GM12878 (cell line): ENCODE data around the gene KIF21A. TPM values are rescaled to one million over a fixed set of nuclear protein-coding genes. Genes with fewer than 3 reads are reported as not detected.

Experiments used
- ATAC-seq: fragments of 200-7000 bp; cut with Tn5 transposase; 3 replicates; pipeline ENCODE4 v1.9.1; 2020; ENCODE audit warnings: mild to moderate bottlenecking, moderate library complexity
- BruUV-seq: library from RNA; stranded (reverse); fragments of 400-500 nt; replicated peaks from 2 replicates; lab custom pipeline; 2021; lab: Mats Ljungman, UMichigan
- CTCF ChIA-PET: fragments of 300-600 bp; sonication (Branson Sonifier 250); formaldehyde crosslinking; extraction: SDS; loops from one replicate; lab custom pipeline; 2021; ENCODE audit warnings: inconsistent platforms; lab: Yijun Ruan, JAX
- POLR2A ChIA-PET: fragments of 350-600 bp; formaldehyde crosslinking; extraction: SDS; loops from one replicate; lab custom pipeline; 2021; ENCODE audit warnings: inconsistent platforms; lab: Charles Lee
- RAD21 ChIA-PET: fragments of 300-600 bp; sonication (Branson Sonifier 250); formaldehyde crosslinking; loops from one replicate; lab custom pipeline; 2023; ENCODE audit warnings: antibody characterized with exemption; ENCODE audit not compliant: unreplicated experiment; lab: Charles Lee
- SMC1A ChIA-PET: fragments of 300-600 bp; sonication (Branson Sonifier 250); formaldehyde crosslinking; loops from one replicate; lab custom pipeline; 2023; ENCODE audit not compliant: unreplicated experiment, uncharacterized antibody; lab: Charles Lee
- DNase-seq: peaks from one replicate; pipeline ENCODE4 v3.0.0-alpha.2; 2011; ENCODE audit warnings: low read depth, low spot score
- FAIRE-seq: peaks from 3 replicates; lab custom pipeline; 2011; peaks lifted over from hg19 to GRCh38; lab: Jason Lieb, UNC
- H2AFZ ChIP-seq: 2 replicates; pipeline ENCODE4 v1.6.0; 2011; ENCODE audit warnings: low read depth, low read length, control low read depth; ENCODE audit not compliant: control insufficient read depth
- H3K27ac ChIP-seq: 2 replicates; pipeline ENCODE4 v1.5.1; 2011; ENCODE audit warnings: control low read depth; ENCODE audit not compliant: control insufficient read depth, insufficient read depth
- H3K27me3 ChIP-seq, 2 experiments: replicated peaks in 1 of 2; 2 replicates each; pipeline versions ENCODE4 v1.6.0 to v1.6.1; 2011; ENCODE audit warnings: low read length in 1 of 2; ENCODE audit not compliant: control insufficient read depth in 2 of 2, insufficient read depth in 2 of 2
- H3K36me3 ChIP-seq, 2 experiments: 2 replicates each; pipeline ENCODE4 v1.5.1; 2011; ENCODE audit warnings: low read length in 1 of 2; ENCODE audit not compliant: control insufficient read depth in 2 of 2, insufficient read depth in 2 of 2
- H3K4me1 ChIP-seq: 2 replicates; pipeline ENCODE4 v1.6.1; 2011; ENCODE audit warnings: mild to moderate bottlenecking, low read length, moderate library complexity, mixed read lengths; ENCODE audit not compliant: control insufficient read depth, insufficient read depth
- H3K4me2 ChIP-seq: 2 replicates; pipeline ENCODE4 v1.6.0; 2011; ENCODE audit warnings: control low read depth; ENCODE audit not compliant: control insufficient read depth, insufficient read depth
- H3K4me3 ChIP-seq: fragments of 200-600 bp; sonication (generic); 2 replicates; pipeline ENCODE4 v1.5.1; 2016
- H3K79me2 ChIP-seq: 2 replicates; pipeline ENCODE4 v1.6.0; 2011; ENCODE audit warnings: low read length; ENCODE audit not compliant: control insufficient read depth, insufficient read depth
- H3K9ac ChIP-seq: 2 replicates; pipeline ENCODE4 v1.8.0; 2011; ENCODE audit warnings: low read length, control low read depth, mixed read lengths; ENCODE audit not compliant: control insufficient read depth, insufficient read depth
- H3K9me3 ChIP-seq: replicated peaks from 3 replicates; pipeline ENCODE4 v1.5.1; 2011; ENCODE audit warnings: mild to moderate bottlenecking, low read length; ENCODE audit not compliant: control insufficient read depth, insufficient read depth
- H4K20me1 ChIP-seq: 2 replicates; pipeline ENCODE4 v1.6.0; 2011; ENCODE audit not compliant: control insufficient read depth, insufficient read depth
- ATF2 ChIP-seq: IDR thresholded peaks from 2 replicates; pipeline ENCODE4 v1.6.1; 2012; ENCODE audit warnings: low read length, inconsistent platforms
- BMI1 ChIP-seq: fragments of 450-650 bp; IDR thresholded peaks from 2 replicates; pipeline ENCODE4 v1.6.1; 2016; ENCODE audit warnings: mild to moderate bottlenecking, moderate library complexity, borderline replicate concordance
- CEBPZ ChIP-seq: fragments of 150-350 bp; IDR thresholded peaks from 2 replicates; pipeline ENCODE4 v1.6.1; 2016; ENCODE audit warnings: low read depth, low read length
- CHD1 ChIP-seq: IDR thresholded peaks from 2 replicates; pipeline ENCODE4 v1.6.1; 2012; ENCODE audit warnings: low read depth, low read length, improper control_type of control experiment
- CREM ChIP-seq: IDR thresholded peaks from 2 replicates; pipeline ENCODE4 v1.6.1; 2014; ENCODE audit warnings: antibody characterized with exemption, low read depth
- DPF2 ChIP-seq: fragments of 450-650 bp; IDR thresholded peaks from 2 replicates; pipeline ENCODE4 v1.6.1; 2017; ENCODE audit warnings: mild to moderate bottlenecking
- GATAD2B ChIP-seq: fragments of 450-650 bp; conservative IDR thresholded peaks from 2 replicates; pipeline ENCODE4 v1.6.1; 2017; ENCODE audit warnings: low read depth, mild to moderate bottlenecking, moderate library complexity
- JUNB ChIP-seq: IDR thresholded peaks from 2 replicates; pipeline ENCODE4 v1.6.1; 2016; ENCODE audit warnings: antibody characterized with exemption, mild to moderate bottlenecking
- JUND ChIP-seq: IDR thresholded peaks from 2 replicates; pipeline ENCODE4 v1.6.1; 2012; ENCODE audit warnings: low read depth, mild to moderate bottlenecking, low read length, improper control_type of control experiment, moderate library complexity
- LARP7 ChIP-seq: fragments of 450-650 bp; IDR thresholded peaks from 2 replicates; pipeline ENCODE4 v1.6.1; 2017; ENCODE audit warnings: mild to moderate bottlenecking
- NFXL1 ChIP-seq: fragments of 450-650 bp; IDR thresholded peaks from 2 replicates; pipeline ENCODE4 v1.6.1; 2017; ENCODE audit warnings: antibody characterized with exemption, mild to moderate bottlenecking, borderline replicate concordance
- PKNOX1 ChIP-seq: fragments of 450-650 bp; IDR thresholded peaks from 2 replicates; pipeline ENCODE4 v1.6.1; 2016; ENCODE audit warnings: mild to moderate bottlenecking
- TARDBP ChIP-seq: IDR thresholded peaks from 2 replicates; pipeline ENCODE4 v1.6.1; 2016; ENCODE audit warnings: borderline replicate concordance
- TCF7 ChIP-seq: IDR thresholded peaks from 2 replicates; pipeline ENCODE4 v1.6.1; 2014; ENCODE audit warnings: antibody characterized with exemption, borderline replicate concordance
- WRNIP1 ChIP-seq: IDR thresholded peaks from 2 replicates; pipeline ENCODE4 v1.6.1; 2011; ENCODE audit warnings: low read depth, low read length, improper control_type of control experiment, borderline replicate concordance
- ZBTB40 ChIP-seq: fragments of 450-650 bp; IDR thresholded peaks from 2 replicates; pipeline ENCODE4 v1.6.1; 2016; ENCODE audit warnings: mild to moderate bottlenecking, moderate library complexity, borderline replicate concordance
- in situ Hi-C: fragments of 300-500 bp; cut with MboI; formaldehyde crosslinking; loops from 9 replicates; pipeline ENCODE4 v1.14.3; 2018; ENCODE audit warnings: mixed read lengths
- intact Hi-C: fragments of 100-400 bp; cut with micrococcal nuclease; formaldehyde crosslinking; loops from one replicate; pipeline ENCODE4 v1.14.2; 2022; ENCODE audit not compliant: unreplicated experiment
- polyA plus RNA-seq, 11 experiments: library from polyadenylated mRNA; depleted of rRNA in 4 of 11; unstranded in 6 of 11; stranded (reverse) in 5 of 11; fragments of >200 nt; fragmentation: Nextera tagmentation in 4 of 11; fragmentation: Illumina TruSeq in 1 of 11; extraction: Ambion mirVana in 4 of 11; extraction: Trizol in 1 of 11; gene quantifications; 1 replicate in 1 of 11; 2 replicates in 10 of 11; pipeline versions ENCODE4 v1.2.1 to v1.2.3, GENCODE V29; 2011 to 2016; ENCODE audit warnings: inconsistent platforms in 2 of 11, missing spikeins in 2 of 11, low read depth in 1 of 11
- total RNA-seq, 4 experiments: library from RNA; depleted of rRNA in 3 of 4; stranded (reverse); fragments of >200 nt in 3 of 4; fragmentation: Illumina TruSeq in 1 of 4; extraction: Trizol in 1 of 4; gene quantifications; 2 replicates each; pipeline versions ENCODE4 v1.2.1 to v1.2.3, GENCODE V29; 2013 to 2021

KIF21A gene
- total and polyA plus RNA-seq, 10 of the 15 experiments (the other 5 are each of a cell fraction or from before 2014, with no cell fraction given): 21.3 to 42.1 (median 24.5) TPM

- SMC1A ChIA-PET: interaction anchor here (1.4 to 6.1 kb wide), 3 partner anchors 8 to 50 kb away, joined by 4 to 33 read pairs (median 7); no protein-coding TSS in a partner anchor
- no peak for FAIRE-seq
- TF ChIP-seq GATAD2B (no peak), JUND (no peak), JUNB (no peak), TCF7 (no peak), PKNOX1 (no peak), LARP7 (no peak), CREM (no peak), BMI1 (no peak), ZBTB40 (no peak), DPF2 (no peak), ATF2 (no peak), WRNIP1 (no peak), CEBPZ (no peak), TARDBP (no peak), NFXL1 (no peak), CHD1 (no peak)
Measured at GRCh38 chr12:39406262-39406661, 36.7 kb downstream of the KIF21A start.

More at GRCh38 chr12:39406262-39406661, 36.7 kb downstream of the KIF21A start:
- H3K36me3 ChIP-seq: no peaks in the 10 kb centered on the region
- in situ Hi-C loops: no loop called here
- H3K27ac ChIP-seq: peak overlapping the region; percentile 32; the same call in 1 of the 2 replicates
- ChIA-PET POLR2A (interaction anchor here (1.2 to 1.5 kb wide), 2 partner anchors 34 to 37 kb away, joined by 3 to 5 read pairs; partner anchors contain the start of gene KIF21A), RAD21 (interaction anchor here (1.0 to 1.3 kb wide), 2 partner anchors 38 to 214 kb away, joined by 3 to 4 read pairs; partner anchors contain the start of gene ABCD2), CTCF (interaction anchor here (0.7 to 2.1 kb wide), 5 partner anchors 10 to 69 kb away, joined by 3 to 6 read pairs (median 3); no protein-coding TSS in a partner anchor)
- DNase-seq (no peak), ATAC-seq (peak; percentile 36)
- H2AFZ ChIP-seq: peak overlapping the region; percentile 20; the same call in 1 of the 2 replicates
- H3K79me2 ChIP-seq: peaks cover 12% of the 10 kb centered on the region
- intact Hi-C loops: no loop called here
- no peak overlapping the region for H3K4me3 ChIP-seq
- H3K4me1 ChIP-seq: peaks cover 6% of the 10 kb centered on the region
- no peak overlapping the region for H3K9ac ChIP-seq
- H3K9me3 ChIP-seq: no peaks in the 10 kb centered on the region
- H3K27me3 ChIP-seq: no peaks in the 10 kb centered on the region
- no TSS peak for BruUV-seq
- peak overlapping the region; percentile 41 for H3K4me2 ChIP-seq
- no peaks in the 10 kb centered on the region for H4K20me1 ChIP-seq
